OCI-LY1 (cell line): Measurements from ENCODE around the gene MZF1.

ENCODE experiments used
- CTCF ChIP-seq: fragments of 200-600 bp; sonication (generic), shearing (Covaris generic); IDR thresholded peaks from 2 replicates; pipeline ENCODE4 v1.5.1; 2017; ENCODE audit warnings: mild to moderate bottlenecking, antibody characterized with exemption, low read length, moderate library complexity, mixed read lengths
- EZH2 ChIP-seq: fragments of 200-600 bp; sonication (generic), shearing (Covaris generic); IDR thresholded peaks from 2 replicates; pipeline ENCODE4 v1.8.0; 2017; ENCODE audit warnings: borderline replicate concordance, mixed run types, mild to moderate bottlenecking, antibody characterized with exemption, low read length, moderate library complexity, mixed read lengths

GRCh38 chr19:58538257-58539168 is 34.6 kb downstream of the MZF1 start:
- TF ChIP-seq CTCF (no peak), EZH2 (no peak)
